HG03175 (cell line): Measurements from ENCODE around the gene CTAG1A.
"Not testable (repeated sequence)": the region's sequence is repeated elsewhere in the genome, so short reads cannot be mapped to it uniquely, and the experiment has no call there.

Experiments
- ATAC-seq: cut with Tn5 transposase; IDR thresholded peaks from one replicate; pipeline ENCODE4 v1.9.1; 2021; ENCODE audit warnings: mild to moderate bottlenecking, moderate library complexity; ENCODE audit not compliant: unreplicated experiment

Gene CTAG1A

DNA sequence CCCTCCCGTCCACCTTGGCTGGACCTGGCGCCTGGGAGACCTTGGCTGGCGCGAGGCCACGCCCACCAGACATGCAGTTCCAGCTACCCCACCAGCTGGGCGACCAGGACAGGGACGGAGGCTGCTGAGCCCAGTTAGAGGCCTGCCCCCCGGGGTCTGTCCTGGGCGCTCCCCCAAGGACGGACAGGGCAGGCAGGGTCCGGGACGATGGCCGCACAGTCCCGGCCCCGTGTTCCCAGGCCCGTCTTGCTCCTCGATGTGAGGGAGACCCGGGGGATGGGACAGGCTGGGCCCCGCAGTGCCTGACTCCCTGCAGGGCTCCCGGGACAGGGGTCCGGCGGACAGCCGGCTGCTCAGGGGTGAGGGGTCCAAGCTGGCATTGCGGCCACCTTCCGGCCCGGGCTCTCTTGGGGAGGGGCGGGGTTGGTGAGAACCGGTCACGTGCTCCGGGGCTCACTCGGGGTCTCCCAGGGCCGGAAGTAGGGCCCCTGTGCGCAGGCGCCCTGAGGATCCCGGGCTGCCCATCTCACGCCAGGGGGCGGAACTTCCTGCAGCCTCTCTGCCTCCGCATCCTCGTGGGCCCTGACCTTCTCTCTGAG lies at the start of gene CTAG1A:
CTAG1A (plus strand) TSS at position 549 of the 599 bp plus-strand sequence. CDS start 74 bp downstream, outside the sequence.
- ATAC-seq, result not testable (repeated sequence)

DNA sequence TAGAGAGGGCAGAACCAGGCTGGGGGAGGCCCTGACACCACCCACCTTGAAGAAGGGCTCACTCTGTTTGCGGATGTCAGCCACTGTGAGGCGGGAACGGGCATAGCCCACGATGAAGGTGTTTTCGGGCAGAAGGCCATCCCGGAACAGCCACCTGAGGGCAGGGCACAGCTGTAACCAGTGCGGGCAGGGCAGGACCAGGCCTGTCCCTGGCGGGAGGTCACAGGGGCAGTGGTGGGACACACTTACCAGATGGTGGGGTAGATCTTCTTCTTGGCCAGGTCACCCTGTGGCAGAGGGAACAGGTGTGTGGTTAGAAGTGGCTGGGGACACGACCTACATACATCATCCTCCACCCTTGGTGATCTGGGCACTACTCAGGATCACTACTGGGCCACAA lies 49.0 kb upstream of the CTAG1A start:
- ATAC-seq, result no peak

DNA sequence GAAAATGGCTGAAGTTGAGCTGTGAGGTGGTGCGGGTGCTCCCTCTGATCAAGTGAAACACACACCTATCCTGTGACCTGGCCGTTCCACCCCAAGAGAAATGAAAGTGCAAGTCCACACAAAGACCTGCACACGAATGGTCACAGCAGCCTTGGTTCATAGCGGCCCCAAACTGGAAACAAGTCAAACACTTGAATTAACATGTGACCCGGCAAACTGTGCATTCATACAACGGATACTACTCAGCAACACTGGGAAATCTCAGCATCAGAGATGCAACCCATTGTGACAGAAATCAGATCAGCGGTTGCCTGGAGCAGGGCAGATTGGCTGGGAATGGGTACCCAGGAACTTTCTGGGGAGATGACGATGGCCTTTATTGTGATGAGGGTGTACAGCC lies 45.9 kb upstream of the CTAG1A start:
- ATAC-seq, result no peak

DNA sequence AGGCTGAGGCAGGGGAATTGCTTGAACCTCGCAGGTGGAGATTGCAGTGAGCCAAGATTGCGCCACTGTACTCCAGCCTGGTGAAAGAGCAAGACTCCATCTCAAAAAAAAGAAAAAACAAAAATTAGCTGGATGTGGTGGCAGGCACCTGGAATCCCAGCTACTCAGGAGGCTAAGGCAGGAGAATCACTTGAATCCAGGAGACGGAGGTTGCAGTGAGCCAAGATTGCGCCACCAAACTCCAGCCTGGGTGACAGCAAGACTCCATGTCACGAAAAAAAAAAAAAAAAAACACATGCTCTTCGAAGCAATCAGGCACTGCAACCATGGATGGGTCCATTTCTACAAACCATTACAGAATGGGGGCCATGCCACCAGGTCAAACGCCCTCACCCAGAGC lies 44.6 kb upstream of the CTAG1A start:
- not testable (repeated sequence) for ATAC-seq

DNA sequence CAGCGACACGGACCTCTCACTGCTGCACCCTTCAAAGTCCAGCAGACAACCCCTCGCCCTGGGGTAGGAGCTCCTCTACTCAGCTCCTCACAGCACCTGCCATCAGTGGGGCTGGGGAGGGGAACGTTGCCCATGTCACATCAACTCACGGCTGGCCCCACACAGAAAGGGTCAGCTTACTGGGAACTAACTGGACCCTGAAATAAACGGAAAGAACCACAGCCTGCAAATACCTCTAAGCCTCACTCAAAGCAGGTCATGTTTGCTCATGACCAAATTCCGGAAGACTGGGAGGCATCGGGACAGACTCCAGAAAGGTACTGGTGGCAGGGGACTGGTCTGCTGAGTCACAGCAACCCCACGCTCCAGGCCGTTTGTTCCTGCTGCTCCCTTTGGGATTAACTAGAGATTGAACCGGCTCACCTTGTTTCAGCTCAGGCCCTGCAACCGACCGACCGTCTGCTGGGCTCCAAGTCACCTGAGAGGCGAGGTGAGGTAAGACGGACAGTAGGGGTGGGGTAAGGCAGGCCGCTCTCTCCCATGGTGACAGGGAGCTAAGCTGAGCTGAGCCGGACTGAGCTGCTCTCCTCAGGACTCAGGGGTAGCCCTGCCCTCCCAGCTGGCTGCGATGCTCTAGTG lies 43.9 kb upstream of the CTAG1A start:
- ATAC-seq, result no peak

DNA sequence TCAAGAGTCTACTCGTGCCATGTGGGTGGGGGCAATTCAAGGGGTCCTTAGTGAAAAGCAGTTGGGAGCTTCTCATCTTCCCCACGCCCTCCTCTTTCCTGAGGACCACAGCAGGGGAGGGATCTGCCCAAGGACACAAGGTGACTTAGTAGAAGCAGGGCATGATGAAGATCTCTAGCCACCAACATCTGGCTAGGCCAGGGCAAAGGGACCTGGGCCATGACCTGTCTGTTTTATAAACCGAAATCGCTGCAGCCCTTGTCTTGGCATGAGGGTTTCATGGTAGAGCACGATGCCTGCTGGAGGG lies 43.4 kb upstream of the CTAG1A start:
- ATAC-seq, result no peak

DNA sequence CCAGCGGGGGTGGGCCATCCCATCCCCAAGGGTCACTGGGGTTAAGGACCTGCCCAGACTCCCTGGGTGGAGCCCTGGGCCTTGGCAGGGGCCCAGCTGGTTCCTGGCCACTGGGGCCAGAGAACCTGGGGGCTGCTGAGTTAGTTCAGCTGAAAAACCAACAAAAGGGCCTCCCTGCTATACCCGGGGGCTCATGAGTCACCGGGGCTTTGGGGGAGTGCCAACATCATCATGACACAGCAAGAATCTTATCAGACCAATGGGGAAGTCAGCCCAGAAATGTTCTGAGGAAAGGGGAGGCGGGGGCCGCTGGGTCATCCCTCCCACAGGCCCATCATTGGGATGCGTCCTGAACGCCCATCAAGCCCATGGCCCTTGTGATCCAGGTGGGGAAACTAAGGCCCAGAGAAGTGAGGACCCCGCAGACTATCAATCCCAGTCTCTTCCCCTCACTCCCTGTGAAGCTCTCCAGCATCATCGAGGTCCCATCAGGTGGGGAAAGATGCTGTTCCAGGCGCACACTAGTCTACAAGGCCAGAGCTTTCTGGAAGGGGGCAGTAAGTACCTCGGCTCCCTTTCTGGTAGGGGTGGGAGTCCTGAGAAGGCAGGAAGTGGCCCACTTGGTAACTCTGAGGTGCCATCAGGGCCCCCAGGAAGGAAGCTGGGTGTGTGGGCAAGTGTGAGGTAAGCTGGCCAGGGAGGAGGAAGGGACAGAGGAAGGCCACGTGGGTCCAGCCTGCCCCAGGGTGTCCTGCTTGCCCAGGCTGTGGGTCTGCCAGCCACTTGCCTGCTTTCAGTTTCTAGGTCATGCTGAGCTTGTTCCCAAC lies 42.8 kb upstream of the CTAG1A start:
- no peak for ATAC-seq

DNA sequence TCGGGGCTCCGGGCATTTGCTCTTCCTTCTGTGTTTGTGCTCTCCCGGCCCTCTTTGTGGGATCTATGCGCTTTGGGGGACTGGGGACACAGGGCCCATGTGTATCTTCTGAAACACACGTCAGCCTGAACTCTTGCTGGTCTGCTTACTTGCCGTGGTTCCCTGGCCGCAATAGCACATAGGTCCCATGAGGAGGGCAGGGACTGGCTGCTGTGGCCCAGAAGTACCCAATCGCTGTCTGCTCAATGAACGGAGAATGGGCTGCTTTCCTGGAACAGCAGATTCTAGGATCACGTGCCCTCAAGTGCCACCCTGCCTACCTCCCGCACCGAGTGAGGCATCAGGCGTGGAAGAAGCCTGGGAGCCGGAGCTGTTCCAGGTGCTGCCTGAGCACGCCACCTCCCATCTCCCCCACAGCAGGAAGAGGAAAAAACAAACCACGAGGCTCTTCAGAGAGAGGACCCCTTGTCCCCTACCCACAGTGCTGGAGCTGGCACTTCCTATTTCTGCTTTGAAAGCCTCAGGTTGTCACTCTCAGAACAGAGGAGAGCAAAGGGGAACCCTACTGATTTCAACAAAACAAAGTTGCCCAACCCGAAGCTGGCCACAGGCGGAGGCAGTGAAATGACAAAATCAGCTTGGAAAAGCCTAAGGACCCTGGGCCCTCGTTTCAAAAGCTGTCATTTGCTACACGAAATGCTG lies 42.1 kb upstream of the CTAG1A start:
- ATAC-seq, result no peak

DNA sequence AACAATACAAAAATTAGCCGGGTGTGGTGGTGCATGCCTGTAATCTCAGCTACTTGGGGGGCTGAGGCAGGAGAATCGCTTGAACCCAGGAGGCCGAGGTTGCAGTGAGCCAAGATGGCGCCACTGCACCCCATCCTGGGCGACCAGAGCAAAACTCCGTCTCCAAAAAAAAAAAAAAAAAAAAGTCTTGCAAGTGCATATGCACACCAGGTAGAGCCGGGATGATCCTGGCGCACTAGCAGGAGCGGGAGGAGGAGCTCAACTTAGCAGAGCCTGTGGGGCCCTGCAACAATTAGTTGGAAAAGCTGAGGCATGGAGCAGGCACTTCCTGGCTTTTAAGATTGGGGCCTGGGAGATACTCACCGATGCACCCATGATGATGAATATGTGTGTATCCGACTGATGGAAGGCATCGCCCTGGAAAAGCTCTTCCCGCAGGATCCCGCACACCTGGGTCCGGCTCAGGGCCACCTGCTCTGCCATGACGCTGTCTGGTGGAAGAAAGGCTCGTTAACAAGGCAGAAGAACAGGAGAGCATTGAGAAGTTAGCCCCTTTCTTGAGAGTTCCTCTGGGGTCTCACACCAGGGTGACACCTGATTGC lies 39.2 kb upstream of the CTAG1A start:
- ATAC-seq, result no peak

DNA sequence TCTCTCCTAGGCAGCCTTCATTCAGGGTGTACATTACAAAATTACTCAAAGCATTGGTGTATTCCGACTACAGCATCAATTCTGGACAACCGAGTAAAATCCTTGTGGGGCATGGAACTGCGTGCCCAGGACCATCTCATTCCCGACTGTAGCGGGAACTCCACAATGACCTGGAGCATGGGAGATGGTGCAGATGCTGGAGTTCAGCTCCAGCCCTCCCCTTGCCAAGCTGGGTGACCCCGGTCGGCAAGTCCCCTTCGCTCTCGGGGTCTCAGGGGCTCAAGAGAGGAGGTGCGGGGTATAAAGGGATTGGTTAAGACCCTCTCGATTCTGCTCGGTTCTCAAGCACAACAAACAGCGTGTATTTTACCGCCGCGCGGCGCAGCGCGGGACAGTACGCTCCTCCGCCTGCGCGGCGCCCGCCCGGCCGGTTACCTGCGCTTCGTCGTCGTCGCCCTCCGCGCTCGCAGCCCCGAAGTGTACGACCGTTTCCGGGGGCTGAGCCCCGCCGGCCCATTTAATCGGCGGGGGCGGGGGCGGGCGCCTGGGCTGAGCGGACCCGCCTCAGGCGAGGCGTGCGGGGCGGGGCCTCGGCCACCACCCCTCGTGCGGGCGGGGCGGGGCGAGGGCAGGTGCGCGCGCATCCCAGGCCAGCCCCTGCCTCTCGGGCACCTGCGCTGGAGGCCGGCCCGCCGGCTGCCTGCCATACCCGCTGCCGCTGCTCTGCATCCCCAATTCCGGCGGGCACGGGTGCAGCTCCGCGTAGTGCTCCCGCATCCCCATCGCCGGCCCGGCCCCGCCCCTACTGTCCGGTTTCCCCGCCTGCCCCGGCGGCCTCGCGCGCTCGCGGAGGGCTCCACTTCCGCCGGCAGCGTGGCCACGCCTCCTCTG lies 38.3 kb upstream of the CTAG1A start, which contains the start of gene G6PD:
G6PD (minus strand) TSS at position 493 of the 891 bp plus-strand sequence. CDS start 691 bp downstream, outside the sequence.
- peak; percentile 42 for ATAC-seq

DNA sequence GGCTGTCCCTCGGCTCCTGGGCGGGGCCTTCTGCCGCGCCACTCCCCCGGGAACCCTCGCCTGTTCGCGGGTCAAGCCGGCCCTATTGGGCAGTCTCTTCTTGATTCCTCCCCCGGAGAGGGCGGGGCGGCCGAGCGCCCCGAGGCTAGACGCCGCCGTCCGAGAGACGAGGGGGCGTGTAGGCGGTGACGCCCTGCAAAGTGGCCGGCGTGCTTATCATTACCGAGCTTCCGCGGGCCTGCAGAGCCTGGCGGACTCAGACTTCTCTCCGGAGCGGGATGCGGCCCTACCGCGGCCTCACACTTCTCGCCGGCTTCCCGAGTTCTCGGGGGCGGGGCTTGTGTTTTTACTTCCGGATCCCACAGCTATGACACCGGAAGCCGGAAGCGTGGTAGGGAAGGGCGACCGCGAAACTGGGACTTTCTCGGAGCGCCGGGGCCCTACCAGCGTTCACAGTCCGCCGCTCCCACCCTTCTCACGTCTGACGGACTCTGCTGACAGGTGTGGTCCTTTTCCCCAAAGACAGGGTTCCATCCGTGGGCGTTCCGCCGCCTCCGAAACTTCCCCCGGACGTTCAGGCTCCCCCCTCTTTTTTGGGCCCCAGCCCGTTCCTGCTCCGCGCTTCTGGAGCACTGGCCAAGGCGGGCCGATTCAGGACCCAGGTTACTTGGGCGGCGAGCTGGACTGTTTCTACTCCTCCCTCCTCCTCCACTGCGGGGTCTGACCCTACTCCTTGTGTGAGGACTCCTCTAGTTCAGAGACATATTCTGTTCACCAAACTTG lies 37.5 kb upstream of the CTAG1A start, which contains the start of gene IKBKG:
IKBKG (plus strand) TSS at position 376 of the 783 bp plus-strand sequence. CDS start 4,383 bp downstream, outside the sequence.
- peak; percentile 83 for ATAC-seq

DNA sequence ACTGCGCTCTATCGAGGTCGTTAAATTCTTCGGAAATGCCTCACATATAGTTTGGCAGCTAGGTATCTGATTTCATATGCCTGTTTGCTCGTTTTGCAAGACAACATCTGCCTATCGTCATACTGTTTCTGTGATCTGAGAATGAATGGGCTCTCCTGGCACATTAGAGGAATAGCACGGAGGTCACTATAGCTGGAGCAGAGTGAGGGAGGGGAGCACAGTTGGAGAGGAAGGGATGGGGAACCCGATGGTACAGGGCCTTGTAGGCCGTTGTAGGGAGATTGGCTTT lies 37.0 kb upstream of the CTAG1A start:
- ATAC-seq, result no peak

DNA sequence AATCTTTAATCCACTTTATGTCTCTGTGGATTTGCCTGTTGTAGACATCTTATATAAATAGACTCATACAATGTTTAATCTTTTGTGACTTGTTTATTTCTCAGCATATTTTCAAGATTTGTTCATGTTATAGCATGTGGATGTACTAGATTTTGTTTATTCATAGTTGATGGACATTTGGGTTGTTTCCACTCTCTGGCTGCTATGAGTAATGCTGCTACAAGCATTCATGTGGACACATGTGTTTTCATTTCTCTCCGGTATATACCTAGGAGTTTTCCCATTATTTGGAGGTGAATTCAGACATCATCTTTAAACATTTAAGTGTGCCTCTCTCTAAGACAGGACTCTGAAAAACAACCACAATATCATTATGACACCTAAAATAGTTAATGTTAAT lies 35.2 kb upstream of the CTAG1A start:
- ATAC-seq, result no peak

DNA sequence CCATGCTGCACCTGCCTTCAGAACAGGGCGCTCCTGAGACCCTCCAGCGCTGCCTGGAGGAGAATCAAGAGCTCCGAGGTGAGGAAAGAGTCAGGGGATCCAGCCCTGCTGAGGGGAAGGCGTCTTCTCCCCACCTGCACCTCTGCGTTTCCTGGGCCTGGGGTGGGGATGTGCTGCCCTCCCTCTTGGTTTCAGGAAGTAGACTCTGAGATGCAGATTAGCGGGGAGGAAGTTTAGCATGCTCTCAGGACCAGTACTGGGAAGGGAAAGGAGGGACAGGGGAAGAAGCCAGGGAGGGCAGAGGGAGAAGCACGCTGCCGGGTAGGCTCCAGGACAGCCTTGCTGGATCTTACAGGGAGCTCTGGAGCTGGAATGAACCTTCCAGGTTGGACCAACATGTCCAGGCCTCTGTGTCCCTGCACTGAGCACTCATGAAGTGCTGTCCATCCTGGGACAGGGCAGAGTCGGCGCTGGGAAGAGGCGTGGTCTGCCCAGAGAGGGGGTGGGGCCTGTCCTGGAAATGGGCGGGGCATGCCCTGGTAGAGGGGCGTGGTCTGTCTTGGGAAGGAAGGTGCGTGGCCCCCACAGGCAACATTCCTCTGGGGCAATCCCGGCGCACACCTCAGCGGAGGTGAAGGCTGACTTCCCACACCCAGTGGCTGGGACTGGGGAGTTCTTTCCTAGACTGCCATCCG lies 32.7 kb upstream of the CTAG1A start:
- not testable (repeated sequence) for ATAC-seq

DNA sequence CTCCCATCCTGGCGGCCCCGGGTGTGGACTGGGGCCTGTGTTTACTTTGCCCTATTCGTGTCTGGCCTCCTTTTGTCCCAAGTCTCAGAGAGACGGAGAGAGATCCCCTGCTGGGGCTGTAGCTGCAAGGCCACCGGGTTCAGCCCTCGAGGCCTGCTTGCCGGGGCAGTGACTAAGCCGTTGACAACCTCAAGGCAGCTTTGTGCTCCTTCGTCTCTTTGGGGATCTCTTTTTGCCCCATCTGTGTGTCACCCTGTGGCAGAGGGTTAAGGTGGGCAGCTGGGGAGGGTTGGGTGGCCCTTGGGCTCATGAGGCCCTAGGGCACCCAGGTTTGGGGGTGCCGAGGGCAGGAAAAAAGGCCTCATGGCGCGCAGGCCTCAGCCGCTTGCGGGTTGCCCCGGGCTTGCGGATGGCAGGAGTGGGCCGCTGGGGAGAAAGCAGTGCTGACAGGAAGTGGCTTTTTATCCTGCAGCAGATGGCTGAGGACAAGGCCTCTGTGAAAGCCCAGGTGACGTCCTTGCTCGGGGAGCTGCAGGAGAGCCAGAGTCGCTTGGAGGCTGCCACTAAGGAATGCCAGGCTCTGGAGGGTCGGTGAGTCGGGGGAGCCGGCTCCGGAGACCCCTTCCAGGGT lies 26.8 kb upstream of the CTAG1A start:
- not testable (repeated sequence) for ATAC-seq

DNA sequence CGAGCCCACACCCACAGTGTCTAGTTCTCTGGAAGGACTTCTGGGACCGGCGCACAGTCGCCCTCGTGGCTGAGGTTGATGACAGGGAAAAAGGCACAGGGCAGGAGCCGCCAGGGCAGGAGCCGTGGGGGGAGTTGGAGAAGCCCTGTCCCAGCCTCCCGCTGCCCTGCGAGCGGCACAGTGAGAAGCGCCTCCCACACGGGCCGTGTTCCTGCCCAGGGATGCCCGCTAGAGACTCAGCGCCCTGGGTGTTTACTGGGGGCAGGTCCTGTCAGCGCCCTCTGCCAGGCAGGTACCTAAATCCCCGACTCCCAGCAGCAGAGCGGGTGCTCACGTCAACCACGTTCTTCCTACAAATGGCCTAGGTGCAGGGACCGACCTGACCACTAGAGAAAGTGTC lies 26.0 kb upstream of the CTAG1A start:
- ATAC-seq, result not testable (repeated sequence)

DNA sequence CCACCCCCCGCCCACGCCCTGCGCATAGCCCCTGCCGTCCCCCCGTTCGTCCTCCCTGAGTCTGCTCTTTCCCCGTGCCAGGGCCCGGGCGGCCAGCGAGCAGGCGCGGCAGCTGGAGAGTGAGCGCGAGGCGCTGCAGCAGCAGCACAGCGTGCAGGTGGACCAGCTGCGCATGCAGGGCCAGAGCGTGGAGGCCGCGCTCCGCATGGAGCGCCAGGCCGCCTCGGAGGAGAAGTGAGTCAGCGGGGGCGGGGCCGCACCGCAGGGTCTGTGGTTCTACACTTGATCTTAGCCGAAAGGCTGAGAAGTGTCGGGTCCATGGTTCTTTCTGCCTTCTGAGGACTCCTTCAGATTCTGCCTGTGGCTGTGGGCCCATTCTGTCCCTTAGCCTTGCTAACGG lies 24.6 kb upstream of the CTAG1A start:
- not testable (repeated sequence) for ATAC-seq

DNA sequence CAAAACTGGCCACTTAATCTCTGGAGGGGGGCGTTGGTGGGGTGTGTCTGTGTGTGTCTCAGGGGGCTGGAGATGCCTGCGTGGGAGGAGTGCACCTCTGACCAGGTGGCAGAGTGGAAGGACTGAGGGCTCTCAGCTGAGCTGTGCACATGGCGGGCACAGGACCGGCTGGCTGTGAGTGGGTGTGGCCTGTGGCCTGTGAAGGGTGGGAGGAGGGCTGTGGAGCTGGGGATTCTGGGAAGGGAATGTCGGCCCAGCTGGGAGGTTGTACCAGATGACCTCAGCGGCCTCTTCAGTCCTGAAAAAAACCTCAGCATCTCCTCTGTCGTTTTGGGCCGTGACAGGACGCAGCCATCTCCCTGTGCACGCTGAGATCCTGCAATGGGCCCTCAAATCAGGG lies 22.6 kb upstream of the CTAG1A start:
- not testable (repeated sequence) for ATAC-seq
